ENCODE results near the gene PCBP4.

Gene PCBP4

DNA sequence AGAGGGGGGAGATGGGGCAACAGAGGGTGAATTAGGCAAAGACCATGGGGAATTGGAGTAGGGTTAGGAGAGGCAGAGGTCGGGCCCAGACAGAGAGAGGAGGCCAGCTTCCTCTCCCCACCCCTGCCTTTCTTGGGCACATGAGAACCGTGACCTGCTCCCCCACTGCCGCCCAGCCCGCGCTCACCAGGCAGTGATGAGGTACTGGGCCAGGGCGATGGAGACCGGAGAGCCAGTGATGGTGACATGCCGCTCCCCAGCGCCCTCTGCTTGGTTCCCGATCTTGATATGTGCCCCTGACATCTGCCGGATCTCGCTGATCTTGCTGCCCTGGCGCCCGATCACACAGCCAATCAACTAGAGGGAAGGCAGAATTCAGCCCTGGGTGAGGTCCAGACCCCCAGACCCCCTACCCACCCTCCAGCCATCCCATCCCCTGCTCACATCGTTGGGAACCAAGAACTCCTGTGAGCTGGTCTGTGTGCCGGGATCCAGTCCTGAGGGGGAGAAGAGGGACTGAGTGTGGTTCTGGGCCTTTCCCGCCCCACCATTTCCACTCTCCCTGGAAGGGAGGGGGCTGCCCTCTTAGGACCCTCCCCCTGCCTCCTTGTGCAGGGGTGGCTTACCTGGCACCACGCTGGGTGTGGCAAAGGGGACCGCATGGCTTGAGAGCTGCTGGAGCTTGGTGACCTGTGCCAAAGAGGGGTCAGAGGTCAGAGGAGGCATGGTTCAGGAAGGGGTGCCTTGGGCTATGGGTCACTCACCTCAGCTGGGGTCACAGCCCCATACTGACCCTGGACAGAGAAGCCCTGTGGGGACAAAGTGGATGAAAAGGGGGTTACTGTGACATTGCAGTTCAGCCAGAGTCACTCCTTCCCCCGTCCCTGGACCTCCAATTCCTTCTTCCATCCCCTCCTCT, 8.4 kb downstream of the PCBP4 start:
- H3K4me3 ChIP-seq (ENCODE audit: low read depth, low read length), result no peak overlapping the region

DNA sequence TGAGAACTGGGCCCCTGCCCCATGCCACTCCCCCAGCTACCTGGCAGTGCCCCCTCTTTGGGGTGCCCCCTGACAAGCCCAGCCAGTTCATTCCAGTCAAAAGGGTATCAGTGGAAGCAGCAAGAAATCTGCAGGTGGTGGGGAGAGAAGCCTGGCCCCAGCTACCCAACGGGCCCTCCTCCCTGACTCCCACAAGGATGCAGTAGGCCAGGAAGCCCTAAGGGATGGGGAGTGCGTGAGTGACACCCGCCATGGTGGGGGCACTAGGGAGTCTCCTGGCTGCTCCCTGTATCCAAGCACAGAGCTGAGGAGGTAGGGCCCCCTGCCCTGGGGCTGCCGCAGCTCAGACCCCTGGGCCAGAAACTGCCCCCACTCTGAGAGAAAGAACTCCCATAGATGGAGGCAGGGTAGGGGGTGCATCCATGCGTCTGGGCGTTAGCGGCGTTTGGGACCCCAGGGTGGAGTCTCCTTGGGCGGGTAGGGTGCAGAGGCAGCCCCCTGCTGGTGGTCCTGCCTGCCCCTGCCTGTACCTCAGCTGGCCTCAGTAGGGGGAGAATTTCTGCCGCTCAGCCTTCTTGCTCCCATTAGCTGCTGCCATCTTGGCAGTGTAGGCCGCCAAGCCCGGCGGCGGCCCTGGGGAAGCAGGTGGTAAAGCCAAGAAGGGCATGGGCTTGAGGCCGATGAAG, 9.6 kb downstream of the PCBP4 start:
- H3K4me3 ChIP-seq (ENCODE audit: low read depth, low read length), result no peak overlapping the region

DNA sequence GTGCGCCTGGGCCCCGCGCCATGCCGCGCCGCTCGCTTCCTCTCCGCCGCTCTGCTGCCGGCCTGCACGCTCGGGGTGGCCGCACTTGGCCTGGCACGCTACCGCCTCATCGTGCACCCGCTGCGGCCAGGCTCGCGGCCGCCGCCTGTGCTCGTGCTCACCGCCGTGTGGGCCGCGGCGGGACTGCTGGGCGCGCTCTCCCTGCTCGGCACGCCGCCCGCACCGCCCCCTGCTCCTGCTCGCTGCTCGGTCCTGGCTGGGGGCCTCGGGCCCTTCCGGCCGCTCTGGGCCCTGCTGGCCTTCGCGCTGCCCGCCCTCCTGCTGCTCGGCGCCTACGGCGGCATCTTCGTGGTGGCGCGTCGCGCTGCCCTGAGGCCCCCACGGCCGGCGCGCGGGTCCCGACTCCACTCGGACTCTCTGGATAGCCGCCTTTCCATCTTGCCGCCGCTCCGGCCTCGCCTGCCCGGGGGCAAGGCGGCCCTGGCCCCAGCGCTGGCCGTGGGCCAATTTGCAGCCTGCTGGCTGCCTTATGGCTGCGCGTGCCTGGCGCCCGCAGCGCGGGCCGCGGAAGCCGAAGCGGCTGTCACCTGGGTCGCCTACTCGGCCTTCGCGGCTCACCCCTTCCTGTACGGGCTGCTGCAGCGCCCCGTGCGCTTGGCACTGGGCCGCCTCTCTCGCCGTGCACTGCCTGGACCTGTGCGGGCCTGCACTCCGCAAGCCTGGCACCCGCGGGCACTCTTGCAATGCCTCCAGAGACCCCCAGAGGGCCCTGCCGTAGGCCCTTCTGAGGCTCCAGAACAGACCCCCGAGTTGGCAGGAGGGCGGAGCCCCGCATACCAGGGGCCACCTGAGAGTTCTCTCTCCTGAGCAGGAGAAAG, 11.1 kb downstream of the PCBP4 start:
- H3K4me3 ChIP-seq (ENCODE audit: low read depth, low read length), result peak overlapping the region; percentile 27

DNA sequence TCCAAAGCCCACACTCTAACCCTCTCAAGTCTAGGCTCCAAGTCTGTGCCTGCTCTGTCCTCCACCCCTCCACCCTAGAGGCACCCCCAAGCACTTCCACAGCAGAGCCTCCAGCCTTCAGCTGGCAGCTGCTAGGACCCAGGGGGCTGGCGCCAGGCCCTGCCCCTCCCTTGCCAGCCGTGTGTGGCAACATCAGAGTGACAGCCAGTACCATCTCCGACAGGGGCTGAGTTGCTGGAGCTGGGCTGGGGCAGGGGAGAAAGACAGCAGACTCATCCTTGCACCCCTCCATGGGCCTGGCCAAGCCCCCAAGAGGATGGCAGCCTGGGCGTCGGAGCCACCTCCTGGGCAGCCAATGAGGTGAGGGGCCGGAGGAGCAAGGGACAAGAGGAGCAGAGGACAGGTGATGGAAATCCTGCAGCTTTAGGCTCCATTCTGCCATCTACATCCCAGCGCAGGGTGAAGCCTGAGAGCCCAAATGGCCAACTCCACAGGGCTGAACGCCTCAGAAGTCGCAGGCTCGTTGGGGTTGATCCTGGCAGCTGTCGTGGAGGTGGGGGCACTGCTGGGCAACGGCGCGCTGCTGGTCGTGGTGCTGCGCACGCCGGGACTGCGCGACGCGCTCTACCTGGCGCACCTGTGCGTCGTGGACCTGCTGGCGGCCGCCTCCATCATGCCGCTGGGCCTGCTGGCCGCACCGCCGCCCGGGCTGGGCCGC, 11.9 kb downstream of the PCBP4 start, which contains the start of gene GPR62:
TSS of gene GPR62 (plus strand) at position 207 of the 718 bp plus-strand sequence. CDS start at position 479, 272 bp downstream.
- peak within 1 kb of the TSS; percentile 27 for H3K4me3 ChIP-seq (ENCODE audit: low read depth, low read length)

DNA sequence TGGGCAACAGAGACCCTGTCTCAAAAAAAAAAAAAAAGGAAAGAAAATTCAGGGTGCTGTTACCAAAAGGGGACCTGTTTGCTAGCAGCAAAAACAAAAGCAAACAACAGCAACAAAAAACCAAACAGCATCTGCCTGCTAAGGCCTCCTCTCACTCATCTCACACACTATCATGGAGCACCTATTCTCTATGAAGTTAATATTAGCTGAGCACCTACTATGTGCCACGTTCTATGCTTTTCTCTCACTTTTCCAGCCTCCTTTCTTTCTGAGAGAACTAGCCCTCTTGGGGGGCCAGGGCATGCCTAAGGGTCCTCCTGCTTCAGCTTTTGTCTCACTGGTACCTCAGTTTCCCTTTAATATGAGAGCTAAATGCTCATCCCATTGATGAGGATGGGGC, 12.5 kb downstream of the PCBP4 start:
- H3K4me3 ChIP-seq (ENCODE audit: low read depth, low read length), result no peak overlapping the region

DNA sequence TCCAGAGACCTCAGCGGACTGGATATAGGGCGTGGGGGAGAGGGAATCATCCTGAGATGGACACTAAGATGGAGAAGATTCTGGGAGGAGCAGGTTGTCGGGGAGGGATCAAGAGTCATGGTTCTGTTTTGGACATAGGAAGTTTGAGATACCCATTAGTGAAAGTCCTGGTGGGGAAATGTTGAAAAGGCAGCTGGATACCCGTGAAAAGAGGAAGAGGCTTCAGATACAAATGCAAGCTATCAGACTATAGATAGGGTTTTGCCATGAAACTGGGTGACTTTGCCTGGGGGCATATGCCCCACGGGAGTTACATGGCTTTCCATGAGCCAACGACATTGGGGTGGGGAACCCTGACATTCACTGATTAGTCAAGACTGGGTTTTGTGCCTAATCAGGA, 13.1 kb downstream of the PCBP4 start:
- H3K4me3 ChIP-seq (ENCODE audit: low read depth, low read length), result no peak overlapping the region

DNA sequence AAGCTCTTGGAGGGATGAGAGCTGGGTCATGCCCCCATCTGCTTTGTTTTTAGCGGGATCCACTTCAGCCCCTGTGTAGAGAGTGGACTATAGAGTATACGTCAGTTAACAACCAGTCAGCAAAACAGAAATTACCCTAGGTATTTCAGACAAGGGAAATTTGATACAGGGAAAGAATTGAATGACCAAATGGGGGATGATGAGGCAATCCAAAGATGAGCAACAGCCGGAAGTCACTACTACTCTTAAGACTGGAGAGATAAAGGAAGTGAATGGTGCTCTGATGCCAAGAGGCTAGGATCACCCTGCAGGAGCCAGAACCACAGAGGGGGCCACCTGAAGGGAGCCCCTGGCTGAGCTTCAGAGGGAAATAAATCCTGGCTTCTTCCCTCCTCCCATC, 13.8 kb downstream of the PCBP4 start:
- no peak overlapping the region for H3K4me3 ChIP-seq (ENCODE audit: low read depth, low read length)

DNA sequence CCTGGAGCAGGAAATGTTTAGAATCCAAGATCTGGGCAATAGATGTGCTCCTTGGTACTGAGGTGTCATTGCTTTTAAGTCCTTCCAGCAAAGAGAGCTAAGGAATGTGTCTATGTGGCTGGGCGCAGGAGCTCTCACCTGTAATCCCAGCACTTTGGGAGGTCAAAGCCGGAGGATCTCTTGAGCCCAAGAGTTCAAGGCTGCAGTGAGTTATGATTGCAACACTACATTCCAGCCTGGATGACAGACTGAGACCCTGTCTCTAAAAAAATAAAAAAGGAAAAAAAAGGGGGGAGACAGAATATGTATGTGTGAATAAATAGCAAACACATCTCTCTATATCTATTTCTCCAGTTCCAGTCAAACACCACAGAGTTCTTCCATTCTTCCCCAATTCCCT, 16.4 kb downstream of the PCBP4 start:
- no peak overlapping the region for H3K4me3 ChIP-seq (ENCODE audit: low read depth, low read length)

DNA sequence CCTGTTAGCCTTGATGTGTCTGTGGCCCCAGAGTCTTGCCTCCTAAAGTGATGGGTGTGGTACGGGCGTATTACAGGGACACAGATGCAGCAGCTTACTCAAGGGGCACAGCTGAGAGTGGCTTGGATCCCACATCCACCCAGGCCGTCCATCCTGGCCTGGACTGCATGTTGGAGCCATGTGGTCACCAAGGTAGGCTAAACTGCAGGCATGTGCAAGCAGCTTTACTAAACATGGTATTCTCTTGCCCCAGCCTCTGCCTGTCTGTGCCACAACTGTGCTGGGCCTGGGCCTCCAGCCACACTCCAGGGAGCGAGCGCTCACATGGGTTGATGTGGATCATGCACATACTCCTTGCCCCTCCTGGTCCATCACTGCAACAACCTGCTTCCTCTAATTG, 18.1 kb downstream of the PCBP4 start:
- no peak overlapping the region for H3K4me3 ChIP-seq (ENCODE audit: low read depth, low read length)

DNA sequence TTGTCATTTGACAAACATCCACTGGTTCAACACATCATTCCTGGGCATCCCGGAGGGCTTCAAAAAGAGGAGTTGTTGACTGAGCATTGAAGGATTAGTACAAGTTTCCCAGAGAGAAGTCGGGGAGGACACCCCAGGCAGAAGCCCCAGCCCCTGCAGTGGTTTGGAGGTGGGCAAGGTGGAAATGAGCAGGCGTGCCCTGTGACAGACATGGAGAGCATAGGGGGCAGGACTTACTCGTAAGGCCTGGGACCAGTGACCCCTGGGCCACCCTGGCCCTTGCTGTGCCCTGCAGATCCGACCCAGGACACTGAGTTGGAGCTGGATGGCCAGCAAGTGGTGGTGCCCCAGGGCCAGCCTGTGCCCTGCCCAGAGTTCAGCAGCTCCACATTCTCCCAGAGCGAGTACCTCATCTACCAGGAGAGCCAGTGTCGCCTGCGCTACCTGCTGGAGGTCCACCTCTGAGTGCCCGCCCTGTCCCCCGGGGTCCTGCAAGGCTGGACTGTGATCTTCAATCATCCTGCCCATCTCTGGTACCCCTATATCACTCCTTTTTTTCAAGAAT, 19.2 kb downstream of the PCBP4 start:
- no peak overlapping the region for H3K4me3 ChIP-seq (ENCODE audit: low read depth, low read length)

DNA sequence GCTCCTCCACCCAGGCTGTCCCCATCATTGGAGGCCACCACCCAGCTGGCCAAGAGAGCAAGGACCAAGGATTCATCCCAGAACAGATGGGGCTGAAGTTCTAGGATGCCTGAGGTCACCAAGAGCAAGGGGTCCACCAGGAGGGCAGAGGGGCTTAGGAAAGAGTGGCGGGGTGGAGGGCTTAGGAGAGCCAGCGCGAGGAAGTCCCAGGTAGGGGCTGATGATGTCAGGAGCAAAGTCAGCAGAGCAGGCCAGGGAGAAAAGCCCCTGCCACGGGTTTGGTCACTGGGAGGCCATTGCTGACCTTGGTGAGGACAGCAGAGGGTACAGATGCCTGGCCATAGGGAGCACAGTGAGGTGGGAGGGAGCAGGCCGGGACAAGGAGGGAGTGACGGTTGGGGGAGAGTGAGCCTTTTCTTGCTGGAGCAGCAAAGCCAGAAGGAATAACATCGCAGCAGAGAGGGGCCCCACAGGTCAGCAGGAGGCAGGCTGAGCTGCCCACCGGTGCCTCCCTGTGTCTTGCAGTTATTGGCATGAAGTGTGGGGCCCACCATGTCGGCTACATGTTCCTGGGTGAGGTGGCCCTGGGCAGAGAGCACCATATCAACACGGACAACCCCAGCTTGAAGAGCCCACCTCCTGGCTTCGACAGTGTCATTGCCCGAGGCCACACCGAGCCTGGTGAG, 19.9 kb downstream of the PCBP4 start:
- H3K4me3 ChIP-seq (ENCODE audit: low read depth, low read length), result no peak overlapping the region

DNA sequence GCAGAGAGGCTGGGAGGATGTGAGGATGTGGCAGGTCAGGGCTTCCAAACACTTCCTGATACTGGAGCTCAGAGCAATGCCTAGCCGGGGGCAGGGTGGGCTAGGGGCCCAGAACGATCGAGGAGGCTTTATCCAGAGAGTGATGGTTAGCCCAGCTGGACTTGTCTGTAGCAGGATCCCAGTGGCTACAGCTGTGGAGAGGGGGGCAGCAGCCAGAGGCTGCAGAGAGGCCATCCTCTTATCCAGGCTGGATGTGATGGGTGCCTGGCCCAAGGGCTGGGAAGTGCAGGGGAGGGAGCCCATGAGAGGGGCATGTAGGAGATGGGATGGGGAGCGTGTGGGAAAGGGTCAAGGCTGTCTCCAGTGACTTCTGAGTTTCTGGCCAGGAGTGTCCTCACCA, 20.5 kb downstream of the PCBP4 start:
- H3K4me3 ChIP-seq (ENCODE audit: low read depth, low read length), result no peak overlapping the region

DNA sequence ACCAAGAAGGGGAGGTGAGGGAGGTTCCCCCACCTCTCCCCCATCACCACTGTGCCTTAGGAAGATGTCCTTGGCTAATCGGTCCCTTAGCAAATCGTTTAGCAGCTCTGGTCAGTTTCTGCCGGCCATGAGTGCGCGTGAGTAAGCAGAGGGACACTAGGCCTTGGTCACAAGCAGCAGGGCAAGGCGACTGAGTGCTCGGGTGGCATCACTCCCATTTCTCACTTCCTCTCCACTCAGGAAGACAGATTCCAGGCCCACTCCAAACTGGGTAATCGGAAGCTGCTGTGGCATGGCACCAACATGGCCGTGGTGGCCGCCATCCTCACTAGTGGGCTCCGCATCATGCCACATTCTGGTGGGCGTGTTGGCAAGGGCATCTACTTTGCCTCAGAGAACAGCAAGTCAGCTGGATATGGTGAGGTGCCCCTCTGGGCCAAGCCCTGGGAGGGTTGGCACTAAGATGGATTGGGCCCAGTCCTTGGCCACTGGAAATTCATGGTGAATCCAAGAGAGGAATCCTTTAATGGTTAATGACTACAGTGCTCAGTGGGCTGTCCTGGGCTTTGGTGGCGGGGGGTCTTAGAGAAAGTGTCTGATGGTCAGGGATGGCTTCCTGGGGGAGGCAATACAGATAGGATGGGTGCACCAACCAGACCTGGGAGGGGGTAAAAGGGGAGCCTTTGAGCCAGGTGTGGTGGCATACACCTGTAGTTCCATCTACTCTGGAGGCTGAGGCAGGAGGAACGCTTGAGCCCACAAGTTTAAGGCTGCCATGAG, 21.1 kb downstream of the PCBP4 start:
- no peak overlapping the region for H3K4me3 ChIP-seq (ENCODE audit: low read depth, low read length)

DNA sequence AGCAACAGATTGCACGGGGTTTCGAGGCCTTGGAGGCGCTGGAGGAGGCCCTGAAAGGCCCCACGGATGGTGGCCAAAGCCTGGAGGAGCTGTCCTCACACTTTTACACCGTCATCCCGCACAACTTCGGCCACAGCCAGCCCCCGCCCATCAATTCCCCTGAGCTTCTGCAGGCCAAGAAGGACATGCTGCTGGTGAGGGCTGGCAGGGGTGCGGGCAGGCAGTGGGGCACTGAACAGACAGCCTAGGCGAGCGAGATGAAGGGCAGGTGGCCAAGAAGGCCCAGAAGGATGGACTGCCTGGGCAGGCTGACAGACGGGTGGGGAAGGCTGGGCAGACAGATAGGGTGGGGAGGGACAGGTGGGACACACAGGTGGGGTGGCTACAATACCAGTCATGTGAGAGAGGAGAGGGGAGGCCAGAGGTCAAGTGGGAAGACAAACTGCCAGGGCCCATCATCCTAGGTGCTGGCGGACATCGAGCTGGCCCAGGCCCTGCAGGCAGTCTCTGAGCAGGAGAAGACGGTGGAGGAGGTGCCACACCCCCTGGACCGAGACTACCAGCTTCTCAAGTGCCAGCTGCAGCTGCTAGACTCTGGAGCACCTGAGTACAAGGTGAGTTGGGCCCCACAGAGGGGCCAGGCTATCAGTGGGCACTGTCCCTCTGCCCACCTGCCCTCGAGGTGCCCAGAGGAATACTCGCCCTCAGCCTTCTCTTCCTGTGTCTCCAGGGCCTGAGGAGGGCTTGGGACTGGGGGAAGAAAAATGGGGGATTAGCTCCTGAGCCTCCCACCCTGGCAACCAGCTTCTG, 22.0 kb downstream of the PCBP4 start:
- no peak overlapping the region for H3K4me3 ChIP-seq (ENCODE audit: low read depth, low read length)

DNA sequence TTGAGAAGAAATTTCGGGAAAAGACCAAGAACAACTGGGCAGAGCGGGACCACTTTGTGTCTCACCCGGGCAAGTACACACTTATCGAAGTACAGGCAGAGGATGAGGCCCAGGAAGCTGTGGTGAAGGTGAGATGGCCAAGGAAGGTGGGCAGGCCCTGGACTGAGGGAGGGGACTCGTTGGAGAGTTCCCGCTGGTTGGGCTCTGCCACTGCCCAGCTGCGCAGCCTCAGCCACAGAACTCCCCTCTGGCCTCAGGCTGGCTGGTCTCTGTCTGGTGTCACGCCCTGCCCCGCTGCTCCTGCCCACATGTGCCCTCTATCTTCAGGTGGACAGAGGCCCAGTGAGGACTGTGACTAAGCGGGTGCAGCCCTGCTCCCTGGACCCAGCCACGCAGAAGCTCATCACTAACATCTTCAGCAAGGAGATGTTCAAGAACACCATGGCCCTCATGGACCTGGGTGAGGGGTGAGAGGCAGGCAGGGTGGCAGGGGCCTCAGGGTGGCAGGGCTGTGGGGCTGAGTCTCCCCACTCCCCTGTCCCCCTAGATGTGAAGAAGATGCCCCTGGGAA, 22.7 kb downstream of the PCBP4 start:
- H3K4me3 ChIP-seq (ENCODE audit: low read depth, low read length), result no peak overlapping the region

DNA sequence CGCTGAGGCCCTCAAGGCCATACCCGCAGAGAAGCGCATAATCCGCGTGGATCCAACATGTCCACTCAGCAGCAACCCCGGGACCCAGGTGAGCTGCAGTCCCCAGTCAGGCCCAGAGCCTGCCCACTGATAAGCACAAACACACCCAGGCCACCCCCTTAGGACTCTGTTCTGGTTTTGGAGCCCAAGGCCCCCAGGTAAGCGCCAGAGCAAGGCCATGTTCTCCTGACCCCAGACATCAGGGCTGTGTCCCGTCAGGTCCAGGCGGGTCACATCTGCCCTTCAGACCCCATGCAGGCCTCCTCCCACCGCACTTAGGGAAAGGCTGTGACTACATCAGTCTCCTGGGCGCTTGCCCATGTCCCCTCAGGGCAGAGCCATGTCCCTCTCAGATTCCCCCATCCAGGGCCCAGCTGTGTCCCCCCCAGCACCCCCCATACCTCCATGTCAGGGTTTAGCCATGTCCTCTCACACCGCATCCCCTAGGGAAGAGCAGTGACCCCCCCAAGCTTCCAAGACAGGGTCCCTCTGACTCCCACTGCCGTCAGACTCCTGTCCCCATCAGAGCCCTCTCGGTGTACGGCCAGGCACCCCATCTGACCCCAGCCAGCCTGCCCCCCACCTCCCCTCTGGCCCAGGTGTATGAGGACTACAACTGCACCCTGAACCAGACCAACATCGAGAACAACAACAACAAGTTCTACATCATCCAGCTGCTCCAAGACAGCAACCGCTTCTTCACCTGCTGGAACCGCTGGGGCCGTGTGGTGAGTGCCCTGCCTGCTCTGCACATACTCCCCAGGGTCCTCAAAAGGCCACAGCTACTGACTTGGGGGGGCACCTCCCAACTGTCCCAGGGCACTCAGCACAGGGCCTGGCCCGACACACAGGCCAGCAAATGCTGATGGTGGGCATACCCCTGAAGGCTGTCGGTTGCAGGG, 23.5 kb downstream of the PCBP4 start:
- H3K4me3 ChIP-seq (ENCODE audit: low read depth, low read length), result no peak overlapping the region
